ENCODE results near the gene RBPMS2. TPM values are rescaled to one million over a fixed set of nuclear protein-coding genes. Genes with fewer than 3 reads are reported as not detected.

Gene RBPMS2
- total RNA-seq, 1 donor, result 0.09 TPM

DNA sequence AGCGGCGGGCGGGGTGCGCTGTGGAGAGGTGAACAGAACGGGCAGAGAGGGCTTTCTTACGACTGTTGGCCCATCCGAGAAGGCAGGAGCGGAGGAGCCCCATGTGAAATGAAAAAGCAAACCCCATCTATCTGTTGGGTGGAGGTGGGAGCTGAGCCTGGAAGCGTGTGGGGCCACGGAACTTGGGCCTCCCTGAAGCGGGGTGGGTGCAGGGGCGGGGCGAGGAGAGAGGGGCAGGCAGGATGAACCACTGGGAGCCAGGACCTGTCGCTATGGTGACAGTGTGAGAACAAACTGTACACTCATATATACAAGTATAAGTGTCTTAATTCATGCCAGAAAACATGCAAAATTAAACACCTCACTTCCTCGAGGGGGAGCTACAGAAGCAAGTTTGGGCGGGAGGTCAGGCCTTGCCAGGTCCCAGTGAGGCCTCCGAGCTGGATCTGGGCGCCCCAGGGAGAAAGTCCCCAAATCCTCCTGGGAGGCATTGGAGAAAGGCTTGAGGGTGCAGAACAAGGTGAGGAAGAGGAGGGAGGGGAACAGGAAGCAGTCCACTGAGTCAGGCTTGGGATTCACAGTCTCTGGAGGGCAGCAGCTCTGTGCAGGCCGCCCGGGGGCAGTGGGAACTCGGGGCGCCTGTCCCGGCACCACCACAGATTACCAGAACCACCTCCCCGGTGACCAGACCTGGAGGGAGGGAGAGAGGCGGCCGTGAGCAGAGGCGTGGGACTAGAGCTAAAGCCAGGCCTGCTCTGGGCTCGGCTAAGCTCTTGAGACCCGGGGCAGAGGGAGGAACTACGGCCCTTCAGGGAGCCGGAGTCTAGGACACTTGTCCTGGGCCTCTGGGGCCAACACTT, 34.8 kb downstream of the RBPMS2 start:
- no peak overlapping the region for H3K4me3 ChIP-seq (ENCODE audit: low read depth, low read length)
- TF ChIP-seq, protein P1, sequence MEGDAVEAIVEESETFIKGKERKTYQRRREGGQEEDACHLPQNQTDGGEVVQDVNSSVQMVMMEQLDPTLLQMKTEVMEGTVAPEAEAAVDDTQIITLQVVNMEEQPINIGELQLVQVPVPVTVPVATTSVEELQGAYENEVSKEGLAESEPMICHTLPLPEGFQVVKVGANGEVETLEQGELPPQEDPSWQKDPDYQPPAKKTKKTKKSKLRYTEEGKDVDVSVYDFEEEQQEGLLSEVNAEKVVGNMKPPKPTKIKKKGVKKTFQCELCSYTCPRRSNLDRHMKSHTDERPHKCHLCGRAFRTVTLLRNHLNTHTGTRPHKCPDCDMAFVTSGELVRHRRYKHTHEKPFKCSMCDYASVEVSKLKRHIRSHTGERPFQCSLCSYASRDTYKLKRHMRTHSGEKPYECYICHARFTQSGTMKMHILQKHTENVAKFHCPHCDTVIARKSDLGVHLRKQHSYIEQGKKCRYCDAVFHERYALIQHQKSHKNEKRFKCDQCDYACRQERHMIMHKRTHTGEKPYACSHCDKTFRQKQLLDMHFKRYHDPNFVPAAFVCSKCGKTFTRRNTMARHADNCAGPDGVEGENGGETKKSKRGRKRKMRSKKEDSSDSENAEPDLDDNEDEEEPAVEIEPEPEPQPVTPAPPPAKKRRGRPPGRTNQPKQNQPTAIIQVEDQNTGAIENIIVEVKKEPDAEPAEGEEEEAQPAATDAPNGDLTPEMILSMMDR (IDR thresholded peaks at IDR 0.05; ENCODE audit: insufficient read depth, low read length), result peak; percentile 5
- DNase-seq (ENCODE audit: low read depth), result peak; percentile 50

DNA sequence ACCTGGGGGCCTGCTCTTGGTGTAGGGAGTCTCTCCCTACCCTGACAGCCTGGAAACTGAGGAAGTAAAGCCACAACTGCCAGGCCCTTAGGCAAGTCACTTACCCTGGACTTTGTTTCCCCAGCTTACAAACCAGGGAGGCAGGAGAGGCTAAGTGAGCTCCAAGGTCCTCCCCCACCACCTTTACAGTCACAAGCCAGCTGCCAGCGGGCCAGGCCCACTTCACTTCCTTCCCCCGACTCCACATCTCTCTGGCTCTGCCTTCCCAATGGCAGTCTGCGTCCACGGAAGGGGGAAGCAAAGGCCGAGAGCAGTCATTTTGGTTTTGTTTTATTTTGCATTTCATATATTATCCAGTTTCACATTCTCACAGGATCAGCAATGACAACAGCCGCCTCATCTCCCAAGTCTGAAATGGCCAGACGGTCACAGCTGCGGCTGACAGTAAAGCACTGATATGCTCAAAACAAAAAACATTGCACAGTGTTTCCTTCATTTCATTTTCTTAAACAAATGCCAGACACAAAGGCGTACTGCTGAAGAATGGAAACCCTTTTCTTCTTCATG, 35.7 kb downstream of the RBPMS2 start:
- no peak for DNase-seq (ENCODE audit: low read depth)
- TF ChIP-seq, protein P1 (IDR thresholded peaks at IDR 0.05; ENCODE audit: insufficient read depth, low read length), result no peak
- H3K4me3 ChIP-seq (ENCODE audit: low read depth, low read length), result no peak overlapping the region

DNA sequence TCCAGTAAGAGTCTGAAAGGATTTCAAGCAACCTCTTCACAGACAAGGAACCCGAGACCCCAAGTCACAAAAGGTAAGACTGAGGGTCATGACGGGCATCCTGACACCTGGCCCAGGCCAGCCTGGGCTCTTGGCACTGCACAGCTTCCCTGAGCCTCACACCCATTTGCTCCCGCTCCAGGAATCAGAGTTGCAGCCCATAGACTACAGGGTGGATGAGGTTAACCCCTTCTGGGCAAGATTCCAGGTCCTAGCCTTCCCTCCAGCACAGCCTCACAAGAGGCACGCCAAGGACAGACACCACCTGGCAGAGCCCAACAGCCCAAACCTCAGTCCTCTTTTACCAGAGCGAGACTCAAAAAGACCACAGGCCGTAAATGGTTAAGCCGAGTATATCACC, 36.2 kb downstream of the RBPMS2 start:
- TF ChIP-seq, protein P1 (IDR thresholded peaks at IDR 0.05; ENCODE audit: insufficient read depth, low read length), result no peak
- DNase-seq (ENCODE audit: low read depth), result no peak
- H3K4me3 ChIP-seq (ENCODE audit: low read depth, low read length), result no peak overlapping the region

DNA sequence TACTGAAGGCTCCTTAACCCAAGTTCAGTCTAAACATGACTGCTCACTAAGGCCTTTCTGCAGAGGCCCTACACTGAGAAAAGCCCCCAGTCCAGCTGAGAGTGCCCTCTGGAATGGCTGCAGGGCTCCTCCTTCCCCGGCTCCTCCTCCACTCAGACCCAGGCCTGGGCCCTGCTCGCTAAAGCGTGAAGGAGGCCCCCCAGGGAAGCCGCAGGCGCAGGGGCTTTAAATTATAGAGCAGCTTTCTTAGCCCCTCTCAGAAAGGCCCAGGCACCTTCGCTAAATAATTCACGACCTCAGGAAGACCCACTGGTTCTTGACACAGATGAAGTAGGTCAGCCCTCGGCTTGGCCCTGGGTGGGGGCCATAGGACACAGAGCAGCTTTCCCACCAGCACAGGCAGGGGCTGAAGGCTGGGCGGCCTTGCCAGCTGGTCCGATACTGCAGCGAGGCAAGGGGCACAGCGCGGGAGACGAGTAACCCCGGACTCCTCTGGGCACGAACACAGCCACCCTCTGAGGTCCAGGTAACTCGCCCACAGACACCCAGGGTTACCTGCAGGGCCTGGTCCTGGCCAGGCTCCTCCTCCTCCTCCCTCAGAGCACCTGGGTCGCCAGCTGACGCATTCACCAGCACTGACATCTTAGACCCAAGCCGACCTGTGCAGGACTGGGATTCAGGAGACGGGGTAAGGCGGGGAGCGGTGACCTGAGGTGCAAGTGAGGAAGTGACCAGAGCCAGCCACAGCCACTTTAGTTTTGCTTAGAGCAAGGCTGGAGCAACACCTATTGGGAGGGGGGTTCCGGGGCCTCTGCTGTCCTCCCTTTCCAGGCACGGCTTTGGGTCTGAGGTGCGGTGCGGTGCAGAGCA, 36.9 kb downstream of the RBPMS2 start:
- TF ChIP-seq, protein P1 (IDR thresholded peaks at IDR 0.05; ENCODE audit: insufficient read depth, low read length), result no peak
- no peak overlapping the region for H3K4me3 ChIP-seq (ENCODE audit: low read depth, low read length)
- DNase-seq (ENCODE audit: low read depth), result no peak

DNA sequence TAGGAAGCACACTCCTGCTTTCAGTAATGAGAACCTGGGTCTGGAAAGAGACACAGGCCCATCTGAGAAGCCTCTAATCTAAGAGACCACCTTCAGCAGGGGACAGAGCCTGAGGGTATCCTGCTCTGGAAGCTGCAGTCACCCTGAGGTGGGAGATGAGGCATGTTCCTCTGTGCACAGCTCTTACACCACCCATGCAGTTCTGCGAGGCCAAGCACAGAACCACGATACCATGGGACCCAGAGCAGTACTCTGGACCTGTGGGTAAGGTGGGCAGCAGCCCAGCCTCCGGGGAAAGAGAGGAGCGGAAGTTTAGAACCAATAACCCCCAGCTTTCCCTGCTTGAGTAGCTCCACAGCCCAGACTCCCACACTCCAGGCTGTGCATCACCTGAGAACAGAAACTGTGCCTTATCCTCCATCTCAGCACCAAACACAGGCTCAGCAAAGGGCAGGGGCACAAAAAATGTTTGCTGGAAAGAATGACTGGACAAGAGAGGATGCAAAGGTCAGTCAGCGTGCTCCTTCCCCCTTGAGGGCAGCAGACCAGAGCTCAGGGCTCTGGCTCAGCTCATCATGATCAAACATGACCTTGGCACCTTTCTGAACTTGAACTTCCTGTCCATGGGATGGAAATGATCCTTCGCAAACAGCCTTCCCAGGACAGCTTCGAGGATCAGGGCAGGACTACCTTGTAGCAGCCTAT, 43.1 kb downstream of the RBPMS2 start:
- TF ChIP-seq, protein P1 (IDR thresholded peaks at IDR 0.05; ENCODE audit: insufficient read depth, low read length), result no peak
- no peak overlapping the region for H3K4me3 ChIP-seq (ENCODE audit: low read depth, low read length)
- no peak for DNase-seq (ENCODE audit: low read depth)

DNA sequence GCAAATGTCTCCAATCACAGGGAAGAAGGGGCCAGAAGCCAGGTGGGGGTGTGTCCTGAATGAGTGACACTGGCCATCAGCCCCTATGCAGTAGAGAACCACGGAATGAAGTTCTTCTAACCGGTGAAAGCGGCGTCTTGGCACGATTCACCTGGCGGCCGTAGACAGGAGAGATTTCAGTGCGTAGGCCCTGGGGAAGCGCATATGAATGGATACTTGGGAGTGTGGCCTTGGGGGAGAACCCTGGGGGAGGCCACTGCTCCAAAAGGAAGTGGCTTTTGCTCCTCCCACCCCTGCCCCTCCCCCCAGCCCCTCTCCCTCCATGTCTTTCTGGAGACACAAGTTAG, 43.6 kb downstream of the RBPMS2 start:
- TF ChIP-seq, protein P1 (IDR thresholded peaks at IDR 0.05; ENCODE audit: insufficient read depth, low read length), result no peak
- H3K4me3 ChIP-seq (ENCODE audit: low read depth, low read length), result no peak overlapping the region
- DNase-seq (ENCODE audit: low read depth), result no peak

All from fibroblast of the aortic adventitia (primary cell).